ENCODE results near the gene SLC39A1.
A peak's percentile ranks its signal among the peaks of the same experiment; 100 is the strongest.
"Not testable (repeated sequence)": the region's sequence is repeated elsewhere in the genome, so short reads cannot be mapped to it uniquely, and the experiment has no call there.

SLC39A1 gene

GRCh38 chr1:153963030-153963849, at the start of gene SLC39A1:
TSS of gene SLC39A1 (minus strand) at chr1:153963537. CDS start at chr1:153962715, 822 bp downstream.
- peak; percentile 91 to 94 for DNase-seq

GRCh38 chr1:154012543-154012942, 49.2 kb upstream of the SLC39A1 start:
- not testable (repeated sequence) for DNase-seq

GRCh38 chr1:154012129-154012528, 48.8 kb upstream of the SLC39A1 start:
- DNase-seq = no peak

- no peak for DNase-seq
Observed at GRCh38 chr1:154006136-154006535, 42.8 kb upstream of the SLC39A1 start.

GRCh38 chr1:154000420-154000819, 37.1 kb upstream of the SLC39A1 start:
- DNase-seq = no peak

GRCh38 chr1:153996882-153997281, 33.5 kb upstream of the SLC39A1 start:
- not testable (repeated sequence) for DNase-seq

- no peak for DNase-seq
Observed at GRCh38 chr1:153995640-153996039, 32.3 kb upstream of the SLC39A1 start.

GRCh38 chr1:153995202-153995601, 31.9 kb upstream of the SLC39A1 start:
- DNase-seq = no peak

GRCh38 chr1:153991806-153992205, 28.5 kb upstream of the SLC39A1 start:
- no peak for DNase-seq

GRCh38 chr1:153991151-153991630, 27.9 kb upstream of the SLC39A1 start:
- DNase-seq = no peak

GRCh38 chr1:153990468-153991150, 27.3 kb upstream of the SLC39A1 start, which contains the start of gene RPS27:
TSS of gene RPS27 (plus strand) at chr1:153990762. CDS start at chr1:153990797, 35 bp downstream.
- peak; percentile 96 to 97 for DNase-seq

- DNase-seq = no peak
Observed at GRCh38 chr1:153987621-153988020, 24.3 kb upstream of the SLC39A1 start.

GRCh38 chr1:153985941-153986761, 22.8 kb upstream of the SLC39A1 start, which contains the start of gene RAB13:
TSS of gene RAB13 (minus strand) at chr1:153986339. CDS start at chr1:153986236, 103 bp downstream.
- DNase-seq = no peak

- peak in 1 of 2 donors; percentile 34 for DNase-seq
Observed at GRCh38 chr1:153985341-153985912, 22.1 kb upstream of the SLC39A1 start.

GRCh38 chr1:153984123-153984894, 21.0 kb upstream of the SLC39A1 start:
- no peak for DNase-seq

GRCh38 chr1:153981735-153982134, 18.4 kb upstream of the SLC39A1 start:
- DNase-seq = not testable (repeated sequence)

- not testable (repeated sequence) for DNase-seq
Observed at GRCh38 chr1:153979091-153979490, 15.8 kb upstream of the SLC39A1 start.

- DNase-seq = no peak
Observed at GRCh38 chr1:153978274-153978909, 15.1 kb upstream of the SLC39A1 start.

- DNase-seq = peak; percentile 79 to 88
Observed at GRCh38 chr1:153977250-153978240, 14.2 kb upstream of the SLC39A1 start, which contains the start of gene JTB. TSS of gene JTB (minus strand) at chr1:153977674. CDS start at chr1:153977252, 422 bp downstream.
